Motor neuron (in vitro differentiated cells): ENCODE results near the gene MAP7. TPM values are rescaled to one million over a fixed set of nuclear protein-coding genes. Genes with fewer than 3 reads are reported as not detected.
A peak's percentile ranks its signal among the peaks of the same experiment; 100 is the strongest.
"Not testable (repeated sequence)": the region's sequence is repeated elsewhere in the genome, so short reads cannot be mapped to it uniquely, and the experiment has no call there.

ENCODE experiments used
- ATAC-seq, 8 experiments: fragments of 200-7000 bp; cut with Tn5 transposase; replicated peaks in 6 of 8; 2 replicates each; pipeline ENCODE4 v1.8.0; 2021; ENCODE audit warnings: mild to moderate bottlenecking in 8 of 8, moderate library complexity in 8 of 8
- H3K27ac ChIP-seq, 2 donors: fragments of 250-450 bp; sonication (Bioruptor Pico); 2 replicates each; pipeline ENCODE4 v1.9.0; 2021; ENCODE audit warnings: antibody characterized with exemption in 2 of 2, mild to moderate bottlenecking in 2 of 2, moderate library complexity in 1 of 2
- H3K4me1 ChIP-seq, 2 donors: fragments of 250-450 bp; sonication (Bioruptor Pico); replicated peaks in 1 of 2; 2 replicates each; pipeline ENCODE4 v1.6.1; 2021; ENCODE audit warnings: antibody characterized with exemption in 2 of 2, mild to moderate bottlenecking in 2 of 2, moderate library complexity in 1 of 2
- H3K4me3 ChIP-seq, 5 donors: fragments of 250-450 bp; sonication (Bioruptor Pico); 2 replicates each; pipeline ENCODE4 v1.9.0; 2021; ENCODE audit warnings: antibody characterized with exemption in 5 of 5, mild to moderate bottlenecking in 5 of 5, moderate library complexity in 4 of 5
- WGBS, 10 experiments: fragments of 450-650 bp; shearing (Covaris generic); methylation state at CpG; one replicate each; pipeline ENCODE4 v1.0.0; 2022; 5-methylcytosine and 5-hydroxymethylcytosine counted together
- in situ Hi-C, 9 experiments: fragments of 400-800 bp; cut with MboI; loops; one replicate each; pipeline ENCODE4 v1.15.0; 2021; ENCODE audit warnings: low sequenced_read_pairs in 9 of 9, low pct_unique_long_range_greater_than_20kb in 2 of 9; ENCODE audit not compliant: unreplicated experiment in 9 of 9
- total RNA-seq, 8 experiments: library from RNA; unstranded; fragments of 300-600 nt; gene quantifications; 2 replicates each; pipeline versions ENCODE4 v1.2.3 to v1.2.4, GENCODE V29; 2022

The MAP7 gene
- total RNA-seq = 10 to 100 TPM in 5 of 8 experiments, 1 to 10 TPM in 3; 2.9 to 34.2 (median 12.3) TPM

GRCh38 chr6:136550330-136551071 lies at the start of gene MAP7:
MAP7 (minus strand) TSS chr6:136550422; CDS start chr6:136550408, 14 bp downstream.
- no peaks in the 10 kb centered on the region for H3K4me1 ChIP-seq
- peak; percentile 85 to 95 (median 91) for ATAC-seq
- WGBS, 10 experiments = 0 to 20% (median 1%) methylated on average over 1 to 20 of the region's 79 CpGs; no CpG with 5 or more reads in 2 of the 10 experiments
- peak within 1 kb of the TSS; percentile 55 to 92 (median 64) for H3K4me3 ChIP-seq
- H3K27ac ChIP-seq = no peak within 1 kb of the TSS
- in situ Hi-C loops = no loop called here

DNA sequence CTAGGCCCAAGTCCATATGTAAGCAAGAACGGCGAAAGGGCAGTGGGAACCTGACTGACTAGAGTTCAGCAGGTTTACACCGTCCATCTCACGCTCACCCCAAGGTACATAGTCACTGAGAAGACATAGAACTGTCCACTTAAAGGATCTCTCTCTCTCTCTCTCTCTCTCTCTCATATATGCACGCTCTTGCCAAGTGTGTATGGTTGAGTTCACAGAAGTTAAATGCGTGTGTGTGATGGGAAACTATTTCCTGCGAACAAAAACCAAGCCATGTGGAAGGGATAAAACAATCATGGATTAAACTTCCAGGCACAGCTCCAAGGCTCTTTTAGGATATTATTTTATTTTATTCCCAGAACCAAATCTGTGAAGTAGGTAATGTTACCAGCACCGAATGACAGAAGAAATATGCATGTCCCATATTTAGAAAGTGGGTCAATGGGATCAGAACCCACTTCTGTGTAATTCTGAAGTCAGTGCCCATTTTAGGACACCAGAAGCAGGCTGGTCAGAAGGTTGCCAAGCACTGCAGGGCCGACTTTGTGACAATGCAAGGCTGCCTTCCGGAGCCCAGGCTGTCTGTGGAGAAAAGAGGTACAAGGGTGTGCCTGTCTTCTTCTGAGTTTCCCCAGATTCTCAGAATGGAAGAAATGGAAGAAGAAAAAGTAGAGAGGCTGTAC lies 49.2 kb upstream of the MAP7 start:
- Histone ChIP-seq H3K4me3 (no peak overlapping the region), H3K27ac (no peak overlapping the region), H3K4me1 (no peaks in the 10 kb centered on the region)
- in situ Hi-C loops = loop anchor here in 1 of 9 experiments (25.0 kb wide), 1 partner anchor 188 kb away; the partner anchor contains the start of gene MAP3K5
- WGBS, 10 experiments = 78 to 100% (median 90%) methylated on average over 1 to 9 of the region's 10 CpGs; no CpG with 5 or more reads in 1 of the 10 experiments
- ATAC-seq = no peak

DNA sequence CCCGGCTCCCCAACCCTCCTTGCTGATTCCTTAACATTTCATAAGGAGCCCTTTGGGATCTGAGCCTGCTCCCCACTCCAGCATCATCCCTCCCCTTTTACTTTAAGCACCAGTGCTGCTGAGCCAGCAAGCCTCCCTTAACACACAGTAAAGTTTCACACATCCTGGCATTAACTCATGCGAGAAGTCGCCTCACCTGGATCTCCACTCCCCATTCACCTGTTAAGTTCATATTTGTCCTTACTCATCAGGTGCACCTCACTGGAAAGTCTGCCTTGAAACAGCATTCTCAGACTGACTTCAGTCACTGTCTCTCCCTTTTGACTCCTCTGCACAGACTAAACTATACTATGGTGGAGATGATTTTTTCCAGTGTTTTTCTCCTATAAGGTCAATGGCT lies 47.8 kb upstream of the MAP7 start:
- no peak for ATAC-seq
- 80 to 95% (median 90%) methylated on average over 2 to 3 of the region's 3 CpGs; no CpG with 5 or more reads in 6 of the 10 experiments for WGBS, 10 experiments

DNA sequence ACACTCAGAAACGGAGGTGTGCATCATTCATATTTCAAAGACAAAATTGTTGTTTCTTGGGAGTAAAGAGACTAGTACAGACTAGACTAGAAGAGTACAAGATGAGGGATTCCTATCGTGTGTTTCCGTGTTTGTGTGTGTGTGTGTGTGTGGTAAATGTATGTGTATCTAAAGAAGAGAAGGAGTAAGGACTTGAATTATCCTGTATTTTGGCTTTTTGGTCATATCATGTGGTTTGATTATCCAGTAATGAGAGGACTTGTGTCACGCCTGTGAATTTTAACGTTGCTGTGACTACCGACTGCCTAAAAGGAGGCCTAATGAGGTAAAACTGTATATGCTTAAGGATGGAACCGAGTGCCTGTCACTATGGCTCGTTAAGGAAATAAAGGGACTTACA lies 44.4 kb upstream of the MAP7 start:
- H3K27ac ChIP-seq = no peak overlapping the region
- no peaks in the 10 kb centered on the region for H3K4me1 ChIP-seq
- no peak for ATAC-seq
- WGBS, 10 experiments = 84 to 100% (median 91%) methylated on average over 1 to 8 of the region's 8 CpGs; no CpG with 5 or more reads in 1 of the 10 experiments
- H3K4me3 ChIP-seq = no peak overlapping the region
- in situ Hi-C loops = loop anchor here in 1 of 9 experiments (25.0 kb wide), 1 partner anchor 193 kb away; the partner anchor contains the start of gene MAP3K5

More for the DNA sequence above, 47.8 kb upstream of the MAP7 start:
- Histone ChIP-seq H3K27ac (no peak overlapping the region), H3K4me1 (no peaks in the 10 kb centered on the region), H3K4me3 (no peak overlapping the region)
- in situ Hi-C loops = loop anchor here in 1 of 9 experiments (25.0 kb wide), 1 partner anchor 189 kb away; the partner anchor contains the start of gene MAP3K5

DNA sequence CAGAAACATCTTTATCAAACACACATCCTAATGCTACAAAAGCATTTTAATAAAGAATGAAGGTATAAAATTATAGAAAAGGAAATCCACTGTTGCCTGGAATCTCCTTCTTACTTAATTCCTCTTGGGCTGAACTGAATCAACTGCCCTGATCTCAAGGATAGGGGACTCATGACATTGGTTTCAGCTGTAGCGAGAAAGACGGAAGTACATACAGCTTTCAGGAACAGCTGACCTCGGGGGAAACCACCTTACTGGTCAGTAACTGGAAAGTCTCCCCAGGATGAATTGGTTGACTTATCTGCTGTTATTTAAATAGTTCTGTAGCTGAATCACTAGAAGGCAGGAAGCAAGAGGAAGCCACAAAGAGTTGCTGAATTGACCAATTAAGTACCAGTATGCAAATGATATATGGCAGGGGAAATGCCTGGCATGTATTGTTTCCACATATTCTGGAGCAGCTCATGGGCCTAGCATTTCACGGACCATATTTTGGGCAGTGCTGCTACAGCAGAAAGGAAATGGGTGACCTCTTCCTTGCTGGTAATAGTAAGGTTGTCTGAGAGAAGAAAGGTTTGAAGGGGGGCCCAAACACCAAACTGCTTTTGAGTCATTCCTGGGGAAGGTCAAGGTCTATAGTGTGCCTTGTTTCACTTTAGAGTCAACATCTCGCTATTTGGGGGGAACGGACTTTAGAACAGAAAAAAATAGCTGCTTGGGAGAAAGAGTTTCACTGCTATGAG lies 43.7 kb upstream of the MAP7 start:
- H3K4me1 ChIP-seq = no peaks in the 10 kb centered on the region
- peak in 3 of 8 experiments; percentile 62 to 98 (median 97) for ATAC-seq
- H3K27ac ChIP-seq = no peak overlapping the region
- in situ Hi-C loops = loop anchor here in 1 of 9 experiments (25.0 kb wide), 1 partner anchor 193 kb away; the partner anchor contains the start of gene MAP3K5
- 0 to 100% (median 71%) methylated on average over 1 to 5 of the region's 6 CpGs; no CpG with 5 or more reads in 1 of the 10 experiments for WGBS, 10 experiments
- H3K4me3 ChIP-seq = no peak overlapping the region

- Histone ChIP-seq H3K27ac (no peak overlapping the region), H3K4me1 (no peaks in the 10 kb centered on the region), H3K4me3 (no peak overlapping the region)
- WGBS, 10 experiments = 33 to 100% (median 75%) methylated on average over 1 to 2 of the region's 2 CpGs; no CpG with 5 or more reads in 1 of the 10 experiments
- peak in 1 of 8 experiments; percentile 8 for ATAC-seq
- in situ Hi-C loops = loop anchor here in 1 of 9 experiments (25.0 kb wide), 1 partner anchor 194 kb away; the partner anchor contains the start of gene MAP3K5
Measured at GRCh38 chr6:136592930-136593673, 42.9 kb upstream of the MAP7 start.

- no peak for ATAC-seq
- Histone ChIP-seq H3K27ac (no peak overlapping the region), H3K4me3 (no peak overlapping the region), H3K4me1 (no peaks in the 10 kb centered on the region)
- in situ Hi-C loops = loop anchor here in 1 of 9 experiments (25.0 kb wide), 1 partner anchor 196 kb away; the partner anchor contains the start of gene MAP3K5
- 20 to 100% (median 52%) methylated on average over 1 of the region's 1 CpG; no CpG with 5 or more reads in 4 of the 10 experiments for WGBS, 10 experiments
Measured at GRCh38 chr6:136591617-136592016, 41.4 kb upstream of the MAP7 start.

DNA sequence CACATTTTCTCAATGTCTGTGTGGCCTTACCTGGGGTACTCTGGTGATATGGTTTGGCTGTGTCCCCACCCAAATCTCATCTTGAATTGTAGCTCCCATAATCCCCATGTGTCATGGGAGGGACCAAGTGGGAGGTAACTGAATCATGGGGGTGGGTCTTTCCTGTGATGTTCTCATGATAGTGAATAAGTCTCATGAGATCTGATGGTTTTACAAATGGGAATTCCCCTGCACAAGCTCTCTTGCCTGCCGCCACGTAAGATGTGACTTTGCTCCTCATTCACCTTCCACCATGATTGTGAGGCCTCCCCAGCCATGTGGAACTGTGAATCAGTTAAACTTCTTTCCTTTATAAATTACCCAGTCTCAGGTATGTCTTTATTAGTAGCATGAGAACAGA lies 40.6 kb upstream of the MAP7 start:
- in situ Hi-C loops = loop anchor here in 1 of 9 experiments (25.0 kb wide), 1 partner anchor 196 kb away; the partner anchor contains the start of gene MAP3K5
- not testable (repeated sequence) for H3K27ac ChIP-seq, H3K4me1 ChIP-seq, ATAC-seq, H3K4me3 ChIP-seq
- 67 to 100% (median 96%) methylated on average over 1 to 2 of the region's 2 CpGs; no CpG with 5 or more reads in 6 of the 10 experiments for WGBS, 10 experiments

- no peak overlapping the region for H3K27ac ChIP-seq
- 100% methylated on average over 1 of the region's 1 CpG; no CpG with 5 or more reads in 7 of the 10 experiments for WGBS, 10 experiments
- H3K4me3 ChIP-seq = no peak overlapping the region
- in situ Hi-C loops = loop anchor here in 1 of 9 experiments (25.0 kb wide), 1 partner anchor 200 kb away; the partner anchor contains the start of gene MAP3K5
- no peaks in the 10 kb centered on the region for H3K4me1 ChIP-seq
- no peak for ATAC-seq
Measured at GRCh38 chr6:136587527-136587926, 37.3 kb upstream of the MAP7 start.

DNA sequence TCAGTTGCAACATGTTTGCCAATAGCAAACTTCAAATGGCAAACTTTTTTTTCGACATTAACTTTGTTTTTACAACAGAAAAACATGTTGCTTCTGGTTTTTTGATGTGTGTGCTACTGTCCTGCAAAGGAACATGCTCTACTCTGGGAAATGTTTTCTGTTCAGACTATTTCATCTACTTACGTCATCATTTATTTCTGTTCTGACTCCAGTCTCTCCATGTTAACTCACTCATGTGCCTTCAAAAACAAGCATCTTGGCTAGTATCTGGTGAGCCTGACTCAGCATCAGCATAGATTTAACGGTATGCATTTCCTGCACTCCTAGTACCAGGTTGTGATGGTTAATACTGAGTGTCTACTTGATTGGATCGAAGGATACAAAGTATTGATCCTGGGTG lies 36.1 kb upstream of the MAP7 start:
- no peaks in the 10 kb centered on the region for H3K4me1 ChIP-seq
- in situ Hi-C loops = loop anchor here in 1 of 9 experiments (25.0 kb wide), 1 partner anchor 201 kb away; the partner anchor contains the start of gene MAP3K5
- no peak overlapping the region for H3K27ac ChIP-seq
- peak in 6 of 8 experiments; percentile 18 to 81 (median 58) for ATAC-seq
- H3K4me3 ChIP-seq = no peak overlapping the region
- WGBS, 10 experiments = 15 to 92% (median 81%) methylated on average over 2 to 4 of the region's 4 CpGs; no CpG with 5 or more reads in 1 of the 10 experiments

DNA sequence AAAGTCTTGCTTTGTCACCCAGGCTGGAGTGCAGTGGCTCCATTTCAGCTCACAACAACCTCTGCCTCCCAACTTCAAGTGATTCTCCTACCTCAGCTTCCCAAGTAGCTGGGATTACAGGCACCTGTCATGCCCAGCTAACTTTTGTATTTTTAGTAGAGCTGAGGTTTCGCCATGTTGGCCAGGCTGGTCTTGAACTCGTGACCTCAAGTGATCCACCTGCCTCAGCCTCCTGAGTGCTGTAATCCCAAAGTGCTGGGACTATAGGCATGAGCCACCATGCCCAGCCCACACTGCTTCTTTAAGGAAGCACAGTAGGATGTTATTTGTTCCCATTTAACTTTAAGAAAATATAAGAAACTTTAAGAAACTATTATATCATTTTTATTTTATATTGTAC lies 35.3 kb upstream of the MAP7 start:
- ATAC-seq, H3K4me3 ChIP-seq, H3K4me1 ChIP-seq, H3K27ac ChIP-seq: not testable (repeated sequence)
- in situ Hi-C loops = loop anchor here in 1 of 9 experiments (25.0 kb wide), 1 partner anchor 202 kb away; the partner anchor contains the start of gene MAP3K5
- 83 to 100% (median 91%) methylated on average over 1 to 2 of the region's 2 CpGs; no CpG with 5 or more reads in 4 of the 10 experiments for WGBS, 10 experiments
